GM04504 (cell line): ENCODE data around the gene EVA1C.
"Not testable (repeated sequence)": the region's sequence is repeated elsewhere in the genome, so short reads cannot be mapped to it uniquely, and the experiment has no call there.

ENCODE experiments used
- DNase-seq: peaks from one replicate; pipeline ENCODE4 v3.0.0-alpha.2; 2012; ENCODE audit warnings: low read depth

Gene EVA1C

DNA sequence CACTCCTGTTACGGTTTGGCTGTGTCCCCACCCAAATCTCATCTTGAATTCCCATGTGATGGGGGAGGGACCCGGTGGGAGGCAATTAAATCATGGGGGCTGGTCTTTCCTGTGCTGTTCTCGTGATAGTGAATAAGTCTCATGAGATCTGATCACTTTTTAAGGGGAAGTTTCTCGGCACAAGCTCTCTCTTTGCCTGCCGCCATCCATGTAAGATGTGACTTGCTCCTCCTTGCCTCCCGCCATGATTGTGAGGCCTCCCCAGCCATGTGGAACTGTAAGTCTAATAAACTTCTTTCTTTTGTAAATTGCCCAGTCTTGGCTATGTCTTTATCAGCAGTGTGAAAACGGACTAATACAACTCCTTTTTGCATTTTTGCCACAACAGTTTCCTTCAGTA is 118.3 kb downstream of the EVA1C start:
- DNase-seq, result not testable (repeated sequence)

DNA sequence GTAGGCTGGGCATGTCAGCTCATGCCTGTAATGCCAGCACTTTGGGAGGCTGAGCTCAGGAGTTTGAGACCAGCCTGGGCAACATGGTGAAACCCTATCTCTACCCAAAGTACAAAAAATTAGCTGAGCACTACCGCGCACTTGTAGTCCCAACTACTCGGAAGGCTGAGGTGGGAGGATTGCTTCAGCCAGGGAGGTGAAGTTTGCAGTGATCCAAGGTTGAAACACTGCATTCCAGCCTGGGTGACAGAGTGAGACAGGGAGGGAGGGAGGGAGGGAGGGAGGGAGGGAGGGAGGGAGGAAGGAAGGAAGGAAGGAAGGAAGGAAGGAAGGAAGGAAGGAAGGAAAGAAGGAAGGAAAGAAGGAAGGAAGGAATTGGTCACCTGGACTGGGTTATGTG is 119.1 kb downstream of the EVA1C start:
- DNase-seq, result not testable (repeated sequence)

DNA sequence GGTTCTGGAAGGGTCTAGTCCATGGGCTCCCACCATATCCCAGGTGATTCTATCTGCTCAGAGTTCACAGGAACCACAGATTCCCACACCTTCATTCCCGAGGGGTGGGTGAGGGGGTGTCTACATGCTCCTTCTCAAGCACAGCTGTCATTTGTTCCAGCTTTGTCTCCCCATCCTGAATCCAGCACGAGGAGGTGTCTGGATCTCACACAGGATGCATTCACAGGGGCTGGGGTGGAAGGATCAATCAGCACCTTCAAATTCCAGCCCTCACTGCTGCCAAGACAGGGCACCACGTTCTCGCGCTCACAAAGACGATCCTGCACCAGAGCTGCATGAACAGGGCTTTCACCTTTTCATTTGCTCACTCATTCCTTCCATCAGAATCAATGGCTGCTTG is 120.1 kb downstream of the EVA1C start:
- no peak for DNase-seq

DNA sequence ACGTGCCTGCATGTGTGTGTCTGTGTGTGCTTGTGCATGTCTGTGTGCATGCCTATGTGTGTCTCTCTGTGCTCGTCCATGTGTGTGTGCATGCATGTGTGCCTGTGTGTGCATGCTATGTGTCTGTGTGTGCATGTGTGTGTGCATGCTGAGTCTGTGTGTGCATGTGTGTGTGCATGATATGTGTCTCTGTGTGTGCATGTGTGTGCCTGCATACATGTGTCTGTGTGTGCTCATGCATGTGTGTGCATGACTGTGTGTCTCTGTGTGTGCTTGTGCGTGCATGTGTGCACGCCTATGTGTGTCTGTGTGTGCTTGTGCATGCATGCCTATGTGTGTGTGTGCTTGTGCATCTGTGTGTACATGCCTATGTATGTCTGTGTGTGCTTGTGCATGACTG is 120.5 kb downstream of the EVA1C start:
- DNase-seq, result no peak

DNA sequence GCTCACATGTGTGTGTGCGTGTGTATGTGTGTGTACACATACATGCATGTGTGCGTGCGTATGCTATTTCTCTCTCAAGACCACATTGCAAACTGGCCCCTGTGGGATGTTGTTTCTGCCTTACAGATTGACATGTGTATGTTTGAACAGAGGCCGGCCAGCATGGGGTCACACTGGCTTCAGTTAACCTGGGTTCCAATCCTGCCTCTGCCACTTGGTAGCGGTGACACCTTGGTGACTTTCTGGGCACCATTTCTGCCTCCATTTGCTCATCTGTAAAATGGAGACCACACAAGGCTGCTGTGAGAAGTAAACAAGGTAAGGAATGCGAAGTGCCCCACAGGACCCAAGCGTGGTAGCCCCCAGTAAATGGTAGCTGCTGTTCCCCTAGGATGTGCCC is 121.1 kb downstream of the EVA1C start:
- DNase-seq, result no peak

DNA sequence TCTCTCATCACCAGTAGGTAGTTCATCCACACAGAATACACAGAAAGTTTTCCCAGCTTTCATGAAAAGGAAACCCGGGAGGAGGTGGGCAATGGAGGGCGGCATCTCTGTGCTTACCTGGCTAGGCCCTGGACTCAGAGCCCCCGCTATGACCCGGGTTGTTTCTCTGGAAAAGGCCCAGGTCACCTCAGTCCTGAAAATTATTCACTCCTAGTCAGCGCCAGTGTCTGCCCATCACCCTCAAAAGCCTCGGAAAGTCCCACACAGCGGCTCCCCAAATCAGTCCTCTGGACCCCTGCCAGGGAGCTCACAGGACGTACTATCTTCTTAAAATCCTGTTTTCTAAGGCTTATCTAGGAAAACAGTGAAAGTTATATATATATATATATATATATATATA is 121.6 kb downstream of the EVA1C start:
- DNase-seq, result no peak

DNA sequence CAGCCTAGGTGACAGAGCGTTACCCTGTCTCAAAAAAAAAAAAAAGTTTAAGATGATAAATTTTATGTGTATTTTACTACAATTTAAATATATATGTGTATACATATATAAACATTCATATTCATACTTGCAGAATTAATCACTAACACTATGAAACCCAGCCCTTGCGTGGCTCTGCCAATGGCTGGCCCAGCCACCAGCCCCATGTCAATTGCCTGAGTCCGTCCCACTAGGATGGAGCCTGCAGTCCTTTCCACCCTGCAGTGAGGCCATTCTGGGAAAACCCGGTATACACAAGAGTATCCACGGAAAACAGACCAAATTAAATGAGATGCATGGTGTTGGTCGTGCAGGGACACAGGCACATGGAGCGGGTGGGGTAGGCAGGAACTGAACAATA is 123.1 kb downstream of the EVA1C start:
- no peak for DNase-seq

DNA sequence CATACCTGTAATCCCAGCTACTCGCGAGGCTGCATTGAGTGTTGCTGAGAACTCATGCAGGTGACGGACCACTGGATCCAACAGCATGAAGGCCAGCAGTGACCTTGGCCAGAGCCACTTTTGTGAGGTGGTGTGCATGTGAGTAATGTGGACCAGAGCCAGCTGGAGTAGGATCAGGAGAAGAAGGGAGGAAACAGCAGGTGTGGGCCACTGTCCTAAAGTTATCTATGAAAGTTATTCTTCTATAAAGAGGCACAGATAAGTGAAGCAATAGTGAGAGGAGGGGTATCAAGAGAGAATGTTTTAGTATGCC is 125.0 kb downstream of the EVA1C start:
- no peak for DNase-seq

DNA sequence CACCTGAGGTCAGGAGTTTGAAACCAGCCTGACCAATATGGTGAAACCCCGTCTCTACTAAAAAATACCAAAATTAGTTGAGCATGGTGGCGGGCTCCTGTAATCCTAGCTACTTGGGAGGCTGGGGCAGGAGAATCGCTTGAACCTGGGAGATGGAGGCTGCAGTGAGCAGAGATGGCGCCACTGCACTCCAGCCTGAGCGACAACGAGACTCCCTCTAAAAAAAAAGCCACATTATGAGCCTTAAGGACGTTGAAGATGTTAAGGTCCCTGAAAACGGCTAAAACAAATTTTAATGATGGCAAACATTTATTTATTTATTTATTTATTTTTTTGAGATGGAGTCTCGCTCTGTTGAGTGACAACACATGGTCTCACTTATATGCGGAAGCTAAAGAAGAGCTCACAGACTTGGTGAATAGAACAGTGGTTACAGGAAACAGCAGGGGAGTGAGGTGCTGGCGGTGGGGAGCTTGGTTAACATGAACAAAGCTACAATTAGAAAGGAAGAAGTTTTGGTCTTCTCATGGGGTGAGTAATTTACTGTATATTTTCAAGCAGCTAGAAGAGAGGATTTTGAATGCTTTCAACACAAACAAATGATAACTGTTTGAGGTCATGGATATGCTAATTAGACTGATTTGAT is 125.8 kb downstream of the EVA1C start:
- no peak for DNase-seq

DNA sequence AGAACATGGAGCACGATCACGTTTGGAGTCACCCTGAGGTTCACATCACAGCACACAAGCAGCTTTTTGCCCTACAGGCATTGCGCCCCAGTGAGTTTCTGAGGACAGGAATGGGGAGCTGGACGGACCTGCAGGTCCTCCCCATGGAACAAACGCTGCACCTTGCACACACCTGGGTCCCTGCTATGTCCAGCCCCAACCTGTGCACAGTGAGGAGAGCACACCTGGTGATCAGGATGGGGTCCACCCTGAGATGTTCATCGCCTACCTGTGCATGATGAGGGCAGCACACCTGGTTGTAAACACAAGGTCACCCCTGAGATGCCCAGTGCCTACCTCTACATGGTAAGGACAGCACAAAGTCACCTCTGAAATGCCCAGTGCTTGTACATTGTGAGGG is 126.9 kb downstream of the EVA1C start:
- DNase-seq, result no peak

DNA sequence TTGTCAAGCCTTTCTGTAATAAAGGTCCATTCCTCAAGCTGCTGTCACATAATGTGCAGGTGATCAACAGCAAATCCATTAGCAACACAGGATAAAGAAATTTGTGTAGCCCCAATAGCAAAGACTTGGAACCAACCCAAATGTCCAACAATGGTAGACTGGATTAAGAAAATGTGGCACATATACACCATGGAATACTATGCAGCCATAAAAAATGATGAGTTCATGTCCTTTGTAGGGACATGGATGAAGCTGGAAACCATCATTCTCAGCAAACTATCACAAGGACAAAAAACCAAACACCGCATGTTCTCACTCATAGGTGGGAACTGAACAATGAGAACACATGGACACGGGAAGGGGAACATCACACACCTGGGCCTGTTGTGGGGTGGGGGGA is 130.6 kb downstream of the EVA1C start:
- DNase-seq, result not testable (repeated sequence)

DNA sequence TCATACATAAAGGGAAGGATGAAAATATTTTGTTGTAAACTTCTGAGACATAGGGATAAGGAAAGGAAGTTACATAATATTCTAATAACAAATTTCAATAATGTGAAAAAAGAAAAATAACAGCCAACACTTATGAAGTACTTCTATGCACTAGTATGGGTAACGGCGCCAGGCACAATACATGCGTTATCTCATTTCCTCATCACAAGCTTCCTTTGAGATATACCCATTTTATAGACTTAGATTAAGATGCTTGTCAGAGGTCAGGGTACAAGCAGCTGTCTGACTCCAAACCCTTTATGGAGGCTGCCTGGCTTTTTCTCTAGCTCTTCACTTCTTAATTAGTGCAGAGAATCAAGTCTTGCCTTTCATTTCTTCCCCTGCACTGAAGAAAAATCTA is 131.5 kb downstream of the EVA1C start:
- DNase-seq, result no peak

DNA sequence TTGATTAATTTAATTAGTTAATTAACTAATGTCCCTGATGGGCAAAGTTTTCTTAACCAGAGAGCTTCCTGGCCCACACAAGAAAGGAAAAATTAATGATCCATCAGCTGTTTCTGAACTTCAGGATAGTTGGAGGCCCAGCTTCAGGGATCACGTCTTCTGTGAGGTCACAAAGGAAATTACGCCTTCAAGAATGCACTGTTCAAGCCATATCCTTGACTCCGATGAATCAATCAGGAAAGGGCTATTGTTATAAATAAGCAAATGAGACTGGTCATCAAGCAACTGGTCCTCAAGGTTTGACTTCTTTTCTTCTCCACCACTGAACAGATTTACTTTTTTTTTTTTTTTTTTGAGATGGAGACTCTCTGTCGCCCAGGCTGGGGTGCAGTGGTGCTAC is 132.2 kb downstream of the EVA1C start:
- no peak for DNase-seq

DNA sequence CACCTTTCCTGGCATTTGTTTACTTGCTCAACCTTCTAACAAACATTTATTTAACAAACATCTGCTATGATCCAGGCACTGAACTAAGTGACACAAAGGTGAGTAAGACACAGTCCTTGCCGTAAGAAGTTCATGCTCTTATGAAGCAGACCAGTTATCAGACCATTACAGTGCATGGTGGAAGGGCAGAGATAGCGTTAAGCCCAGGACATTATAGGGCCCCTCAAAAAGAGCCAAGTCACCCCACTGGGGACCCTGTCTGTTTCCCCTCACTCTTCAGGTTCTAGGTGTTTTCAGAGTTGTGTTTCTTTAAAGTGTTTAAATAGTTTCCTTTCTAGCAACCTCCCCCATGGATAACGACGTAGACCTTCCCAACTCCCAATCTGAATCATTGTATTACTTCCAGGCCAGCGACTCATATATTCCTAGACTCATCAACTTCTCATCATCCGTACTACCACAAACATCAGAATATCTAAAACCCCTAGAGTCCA is 133.5 kb downstream of the EVA1C start:
- no peak for DNase-seq

DNA sequence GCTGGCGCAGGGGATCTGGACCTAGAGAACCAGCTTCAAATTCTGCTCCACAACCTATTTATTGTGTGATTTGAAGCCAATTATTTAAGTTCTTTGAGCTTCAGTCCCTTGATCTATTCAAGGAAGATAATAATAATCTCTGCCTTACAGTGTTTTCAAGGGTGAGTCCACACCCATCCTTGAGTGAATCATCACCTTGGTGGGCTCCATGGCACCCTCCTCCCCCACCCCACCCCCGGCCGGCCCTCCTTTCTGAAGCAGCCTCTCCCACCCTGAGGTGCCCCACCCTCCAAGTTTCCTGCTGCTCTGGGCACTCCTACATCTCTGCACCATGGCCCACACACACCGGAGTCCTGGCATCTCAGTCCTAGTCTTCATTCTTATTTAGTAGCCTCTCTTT is 134.5 kb downstream of the EVA1C start:
- no peak for DNase-seq

DNA sequence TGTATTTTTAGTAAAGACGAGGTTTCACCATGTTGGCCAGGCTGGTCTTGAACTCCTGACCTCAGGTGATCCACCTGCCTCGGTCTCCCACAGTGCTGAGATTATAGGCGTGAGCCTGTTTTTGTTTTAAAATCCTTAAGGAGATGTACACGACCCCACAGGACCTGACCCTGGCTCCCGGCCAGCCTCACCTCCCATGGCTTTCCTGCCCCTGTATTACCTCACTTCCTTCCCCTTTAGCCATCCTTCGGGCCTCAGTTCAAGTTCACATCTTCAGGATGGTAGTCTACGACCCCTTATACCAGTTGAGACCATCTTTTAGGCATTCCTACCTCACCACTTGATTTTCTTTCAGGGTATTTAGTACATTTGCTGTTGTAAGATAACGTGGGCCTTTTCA is 136.5 kb downstream of the EVA1C start:
- DNase-seq, result no peak

DNA sequence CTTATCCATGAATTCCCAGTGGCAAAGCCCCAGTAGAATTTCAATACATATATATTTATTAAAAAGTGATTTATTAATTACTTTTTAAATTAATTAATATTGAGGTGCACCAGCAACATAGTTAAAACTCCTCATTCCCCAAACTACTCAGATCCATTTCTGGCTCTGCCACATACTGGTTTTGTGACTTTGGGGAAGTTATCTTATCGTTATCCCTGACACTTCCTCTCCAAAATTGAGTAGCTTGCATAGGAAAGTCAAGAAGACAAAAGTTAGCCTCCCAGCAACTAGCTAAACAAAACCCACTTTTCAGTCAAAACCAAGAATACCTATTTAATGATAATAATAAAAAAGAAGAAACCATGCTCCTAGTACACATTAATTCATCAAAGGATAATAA is 136.9 kb downstream of the EVA1C start:
- no peak for DNase-seq

DNA sequence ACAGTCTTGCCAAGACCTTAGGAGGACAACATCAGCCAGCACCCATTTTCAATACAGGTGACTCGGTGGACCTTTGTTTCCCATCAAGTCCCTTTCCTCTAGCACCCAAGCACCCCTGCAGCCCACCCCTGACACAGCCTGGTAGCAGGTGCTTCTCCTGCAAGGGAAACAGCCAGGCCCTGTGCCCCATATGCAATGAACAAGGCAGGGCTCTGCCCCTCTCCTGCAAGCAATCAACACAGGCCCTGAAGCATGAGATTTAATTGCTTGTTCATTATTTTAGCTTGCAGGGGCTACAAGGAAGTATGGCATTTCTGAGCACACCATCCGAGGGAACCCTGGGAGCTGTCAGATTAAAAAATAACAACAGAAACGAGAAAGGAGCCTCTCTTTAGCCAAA is 137.4 kb downstream of the EVA1C start:
- no peak for DNase-seq

DNA sequence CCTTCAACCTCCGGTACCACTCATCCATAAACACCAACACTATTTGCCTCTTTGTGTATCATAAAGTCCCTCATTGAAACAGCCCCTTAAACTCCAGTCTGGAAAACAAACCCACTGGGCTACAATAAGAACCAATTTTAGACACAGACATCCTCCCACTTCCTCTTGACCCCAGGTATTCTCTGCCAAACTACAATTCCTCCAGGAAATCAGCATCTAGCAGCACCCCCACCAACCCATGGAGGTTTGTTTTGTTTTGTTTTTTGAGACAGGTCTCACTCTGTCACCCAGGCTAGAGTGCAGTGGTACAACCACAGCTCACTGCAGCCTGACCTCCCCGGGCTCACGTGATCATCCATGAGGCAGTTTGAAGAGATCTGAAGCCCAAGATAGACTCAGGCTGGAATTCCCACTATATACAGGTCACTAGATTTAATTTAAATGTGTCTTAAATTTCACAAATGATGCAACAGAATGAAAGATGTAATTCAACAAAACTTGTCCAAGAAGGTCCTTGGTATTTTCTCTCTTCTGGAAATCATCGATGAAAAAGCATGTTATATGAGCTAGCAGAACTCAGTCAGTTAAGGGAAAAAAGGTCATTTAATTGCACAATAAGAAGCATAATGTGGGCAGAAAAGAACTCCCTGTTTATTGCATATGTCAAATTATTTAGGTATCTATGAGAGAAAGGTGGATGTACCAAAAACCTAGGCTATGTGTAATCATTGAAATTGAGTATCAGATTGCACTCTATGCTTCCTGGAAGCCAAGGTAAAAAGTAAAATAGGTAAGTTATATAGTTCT is 142.5 kb downstream of the EVA1C start:
- DNase-seq, result no peak

DNA sequence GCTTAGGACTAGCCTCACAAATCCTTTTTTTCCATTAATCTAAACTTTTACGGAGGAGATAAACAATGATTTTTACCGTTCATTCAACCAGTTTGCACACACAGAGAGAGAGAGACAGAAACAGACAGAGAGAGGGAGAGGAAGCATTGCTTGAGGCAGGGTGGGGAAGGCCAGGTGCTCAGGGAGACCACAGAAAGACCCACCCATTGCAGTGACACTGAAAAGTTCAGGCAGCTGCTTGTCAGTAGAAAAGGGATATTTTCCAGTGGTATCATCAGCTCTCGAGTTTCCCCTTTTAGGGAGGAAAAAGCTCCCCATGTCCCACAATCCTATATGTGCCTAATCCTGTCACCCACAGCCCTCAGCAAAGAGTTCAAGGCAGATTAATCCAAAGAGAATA is 145.6 kb downstream of the EVA1C start:
- no peak for DNase-seq

DNA sequence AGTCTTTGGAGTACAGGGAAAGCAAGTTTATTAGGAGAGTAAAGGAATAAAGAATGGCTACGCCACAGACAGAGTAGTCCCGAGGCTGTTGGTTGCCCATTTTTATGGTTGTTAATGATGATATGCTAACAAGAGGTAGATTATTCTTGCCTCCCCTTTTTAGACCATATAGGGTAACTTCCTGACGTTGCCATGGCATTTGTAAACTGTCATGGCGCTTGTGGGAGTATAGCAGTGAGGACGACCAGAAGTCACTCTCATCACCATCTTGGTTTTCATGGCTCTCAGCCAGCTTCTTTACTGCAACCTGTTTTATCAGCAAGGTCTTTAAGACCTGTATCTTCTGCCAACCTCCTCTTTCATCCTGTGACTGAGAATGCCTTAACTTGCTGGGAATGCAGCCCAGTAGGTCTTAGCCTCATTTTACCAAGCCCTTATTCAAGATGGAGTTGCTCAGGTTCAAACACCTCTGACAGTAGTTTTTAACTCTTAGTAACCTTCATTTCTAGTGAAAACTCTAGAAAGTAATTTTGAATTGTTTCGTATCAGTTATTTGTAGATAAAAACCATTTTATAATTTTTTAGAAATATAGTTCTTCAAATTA is 146.6 kb downstream of the EVA1C start:
- DNase-seq, result no peak

DNA sequence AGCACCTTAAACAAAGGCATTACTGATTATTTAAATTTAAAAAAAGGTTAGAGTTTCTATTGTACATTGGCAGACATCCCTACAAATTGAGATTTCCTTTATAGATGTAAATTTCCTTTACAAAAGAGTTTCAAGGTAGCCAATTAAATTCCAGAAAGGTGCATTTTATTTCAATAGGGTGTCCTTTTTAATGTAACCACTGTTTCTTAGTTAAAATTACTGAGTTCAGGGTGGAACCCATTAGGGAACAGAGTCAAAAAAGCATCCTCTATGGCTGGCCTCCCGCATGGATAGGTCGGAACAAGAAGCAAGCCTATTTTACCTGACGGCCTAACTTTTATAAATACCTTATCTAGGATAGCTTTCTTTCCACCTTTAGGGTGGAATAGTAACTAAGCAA is 148.4 kb downstream of the EVA1C start:
- no peak for DNase-seq

DNA sequence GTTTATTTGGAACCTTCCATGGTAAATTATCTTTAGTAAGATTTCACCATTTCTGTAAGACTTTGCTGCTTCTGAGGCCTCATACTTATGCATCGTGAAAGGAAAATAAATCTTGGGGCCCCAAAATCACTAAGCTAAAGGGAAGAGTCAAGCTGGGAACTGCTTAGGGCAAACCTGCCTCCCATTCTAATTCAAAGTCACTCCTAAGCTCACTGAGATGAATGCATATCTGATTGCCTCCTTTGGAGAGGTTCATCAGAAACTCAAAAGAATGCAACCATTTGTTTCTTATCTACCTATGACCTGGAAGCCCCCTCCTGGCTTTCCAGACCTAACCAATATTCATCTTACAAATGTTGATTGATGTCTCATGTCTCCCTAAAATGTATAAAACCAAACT is 149.0 kb downstream of the EVA1C start:
- DNase-seq, result not testable (repeated sequence)

DNA sequence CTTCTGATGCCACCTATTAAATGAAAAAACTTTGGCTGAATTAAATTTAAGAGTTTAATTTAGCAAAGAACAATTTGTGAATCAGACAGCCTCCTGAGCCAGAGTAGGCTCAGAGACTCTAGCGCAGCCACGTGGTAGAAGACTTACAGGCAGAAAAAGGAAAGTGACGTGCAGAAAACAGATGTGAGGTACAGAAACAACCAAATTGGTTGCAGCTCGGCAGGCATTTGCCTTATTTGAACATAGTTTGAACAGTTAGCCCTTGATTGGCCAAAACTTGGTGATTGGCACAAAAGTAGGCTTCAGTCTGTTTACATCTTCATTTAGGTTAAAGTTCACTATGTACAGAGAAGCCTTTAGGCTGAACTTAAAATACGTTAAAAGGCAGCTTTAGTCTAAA is 149.9 kb downstream of the EVA1C start:
- DNase-seq, result peak; percentile 80
